ENCODE results near the gene ETNPPL. TPM values are rescaled to one million over a fixed set of nuclear protein-coding genes. Genes with fewer than 3 reads are reported as not detected.

The ETNPPL gene
- total RNA-seq, 1 donor: not detected

- DNase-seq (ENCODE audit: low read depth): no peak
- TF ChIP-seq CTCF (IDR thresholded peaks at IDR 0.05; ENCODE audit: insufficient read depth, low read length): no peak
- H3K4me3 ChIP-seq (ENCODE audit: low read depth, low read length): no peak overlapping the region
Measured at GRCh38 chr4:108746511-108746910, 16.3 kb downstream of the ETNPPL start.

- no peak for DNase-seq (ENCODE audit: low read depth)
- no peak overlapping the region for H3K4me3 ChIP-seq (ENCODE audit: low read depth, low read length)
- TF ChIP-seq CTCF (IDR thresholded peaks at IDR 0.05; ENCODE audit: insufficient read depth, low read length): no peak
Measured at GRCh38 chr4:108744307-108744706, 18.5 kb downstream of the ETNPPL start.

GRCh38 chr4:108742451-108743420 lies 20.1 kb downstream of the ETNPPL start:
- no peak for TF ChIP-seq CTCF (IDR thresholded peaks at IDR 0.05; ENCODE audit: insufficient read depth, low read length)
- no peak overlapping the region for H3K4me3 ChIP-seq (ENCODE audit: low read depth, low read length)
- no peak for DNase-seq (ENCODE audit: low read depth)

- TF ChIP-seq CTCF (IDR thresholded peaks at IDR 0.05; ENCODE audit: insufficient read depth, low read length): no peak
- no peak overlapping the region for H3K4me3 ChIP-seq (ENCODE audit: low read depth, low read length)
- DNase-seq (ENCODE audit: low read depth): no peak
Measured at GRCh38 chr4:108738003-108738706, 24.7 kb downstream of the ETNPPL start.

- H3K4me3 ChIP-seq (ENCODE audit: low read depth, low read length): no peak overlapping the region
- DNase-seq (ENCODE audit: low read depth): no peak
- no peak for TF ChIP-seq CTCF (IDR thresholded peaks at IDR 0.05; ENCODE audit: insufficient read depth, low read length)
Measured at GRCh38 chr4:108731006-108731405, 31.8 kb downstream of the ETNPPL start.

- DNase-seq (ENCODE audit: low read depth): no peak
- H3K4me3 ChIP-seq (ENCODE audit: low read depth, low read length): no peak overlapping the region
- TF ChIP-seq CTCF (IDR thresholded peaks at IDR 0.05; ENCODE audit: insufficient read depth, low read length): no peak
Measured at GRCh38 chr4:108730579-108730978, 32.3 kb downstream of the ETNPPL start.

Data from fibroblast of the aortic adventitia (primary cell).